ENCODE data around the gene GRID2.

DNA sequence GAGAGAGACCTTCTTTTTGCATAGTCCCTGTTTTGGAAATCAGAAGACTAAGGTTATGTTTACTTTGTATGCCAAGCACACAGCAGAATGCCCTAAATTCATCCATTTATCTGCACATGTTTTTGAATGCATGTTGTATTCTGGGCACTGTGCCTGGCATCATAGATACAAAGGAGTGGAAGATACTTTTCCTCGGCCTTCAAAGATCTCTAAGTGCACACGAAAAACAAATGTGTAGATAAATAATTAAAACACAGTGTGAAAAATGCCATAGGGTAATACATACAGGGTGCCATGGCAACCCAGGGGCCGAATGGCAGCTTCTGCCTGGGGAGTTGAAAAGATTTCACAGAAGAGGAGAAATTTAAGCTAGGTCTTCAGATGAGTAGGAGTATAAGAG, 1134.2 kb downstream of the GRID2 start:
- TF ChIP-seq, protein P1, sequence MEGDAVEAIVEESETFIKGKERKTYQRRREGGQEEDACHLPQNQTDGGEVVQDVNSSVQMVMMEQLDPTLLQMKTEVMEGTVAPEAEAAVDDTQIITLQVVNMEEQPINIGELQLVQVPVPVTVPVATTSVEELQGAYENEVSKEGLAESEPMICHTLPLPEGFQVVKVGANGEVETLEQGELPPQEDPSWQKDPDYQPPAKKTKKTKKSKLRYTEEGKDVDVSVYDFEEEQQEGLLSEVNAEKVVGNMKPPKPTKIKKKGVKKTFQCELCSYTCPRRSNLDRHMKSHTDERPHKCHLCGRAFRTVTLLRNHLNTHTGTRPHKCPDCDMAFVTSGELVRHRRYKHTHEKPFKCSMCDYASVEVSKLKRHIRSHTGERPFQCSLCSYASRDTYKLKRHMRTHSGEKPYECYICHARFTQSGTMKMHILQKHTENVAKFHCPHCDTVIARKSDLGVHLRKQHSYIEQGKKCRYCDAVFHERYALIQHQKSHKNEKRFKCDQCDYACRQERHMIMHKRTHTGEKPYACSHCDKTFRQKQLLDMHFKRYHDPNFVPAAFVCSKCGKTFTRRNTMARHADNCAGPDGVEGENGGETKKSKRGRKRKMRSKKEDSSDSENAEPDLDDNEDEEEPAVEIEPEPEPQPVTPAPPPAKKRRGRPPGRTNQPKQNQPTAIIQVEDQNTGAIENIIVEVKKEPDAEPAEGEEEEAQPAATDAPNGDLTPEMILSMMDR (IDR thresholded peaks at IDR 0.05) = no peak
- TF ChIP-seq, protein P2, sequence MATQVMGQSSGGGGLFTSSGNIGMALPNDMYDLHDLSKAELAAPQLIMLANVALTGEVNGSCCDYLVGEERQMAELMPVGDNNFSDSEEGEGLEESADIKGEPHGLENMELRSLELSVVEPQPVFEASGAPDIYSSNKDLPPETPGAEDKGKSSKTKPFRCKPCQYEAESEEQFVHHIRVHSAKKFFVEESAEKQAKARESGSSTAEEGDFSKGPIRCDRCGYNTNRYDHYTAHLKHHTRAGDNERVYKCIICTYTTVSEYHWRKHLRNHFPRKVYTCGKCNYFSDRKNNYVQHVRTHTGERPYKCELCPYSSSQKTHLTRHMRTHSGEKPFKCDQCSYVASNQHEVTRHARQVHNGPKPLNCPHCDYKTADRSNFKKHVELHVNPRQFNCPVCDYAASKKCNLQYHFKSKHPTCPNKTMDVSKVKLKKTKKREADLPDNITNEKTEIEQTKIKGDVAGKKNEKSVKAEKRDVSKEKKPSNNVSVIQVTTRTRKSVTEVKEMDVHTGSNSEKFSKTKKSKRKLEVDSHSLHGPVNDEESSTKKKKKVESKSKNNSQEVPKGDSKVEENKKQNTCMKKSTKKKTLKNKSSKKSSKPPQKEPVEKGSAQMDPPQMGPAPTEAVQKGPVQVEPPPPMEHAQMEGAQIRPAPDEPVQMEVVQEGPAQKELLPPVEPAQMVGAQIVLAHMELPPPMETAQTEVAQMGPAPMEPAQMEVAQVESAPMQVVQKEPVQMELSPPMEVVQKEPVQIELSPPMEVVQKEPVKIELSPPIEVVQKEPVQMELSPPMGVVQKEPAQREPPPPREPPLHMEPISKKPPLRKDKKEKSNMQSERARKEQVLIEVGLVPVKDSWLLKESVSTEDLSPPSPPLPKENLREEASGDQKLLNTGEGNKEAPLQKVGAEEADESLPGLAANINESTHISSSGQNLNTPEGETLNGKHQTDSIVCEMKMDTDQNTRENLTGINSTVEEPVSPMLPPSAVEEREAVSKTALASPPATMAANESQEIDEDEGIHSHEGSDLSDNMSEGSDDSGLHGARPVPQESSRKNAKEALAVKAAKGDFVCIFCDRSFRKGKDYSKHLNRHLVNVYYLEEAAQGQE (IDR thresholded peaks at IDR 0.05; ENCODE audit: low read depth, low read length) = no peak
- no peak for TF ChIP-seq EZH2phosphoT487 (IDR thresholded peaks at IDR 0.05; ENCODE audit: borderline replicate concordance, low read depth)
- no peak for TF ChIP-seq POLR2AphosphoS5 (IDR thresholded peaks at IDR 0.05; ENCODE audit: low read depth, low read length)
- TF ChIP-seq, protein P3, sequence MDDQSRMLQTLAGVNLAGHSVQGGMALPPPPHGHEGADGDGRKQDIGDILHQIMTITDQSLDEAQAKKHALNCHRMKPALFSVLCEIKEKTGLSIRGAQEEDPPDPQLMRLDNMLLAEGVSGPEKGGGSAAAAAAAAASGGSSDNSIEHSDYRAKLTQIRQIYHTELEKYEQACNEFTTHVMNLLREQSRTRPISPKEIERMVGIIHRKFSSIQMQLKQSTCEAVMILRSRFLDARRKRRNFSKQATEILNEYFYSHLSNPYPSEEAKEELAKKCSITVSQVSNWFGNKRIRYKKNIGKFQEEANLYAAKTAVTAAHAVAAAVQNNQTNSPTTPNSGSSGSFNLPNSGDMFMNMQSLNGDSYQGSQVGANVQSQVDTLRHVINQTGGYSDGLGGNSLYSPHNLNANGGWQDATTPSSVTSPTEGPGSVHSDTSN (IDR thresholded peaks at IDR 0.05) = no peak
- TF ChIP-seq NRF1 (IDR thresholded peaks at IDR 0.05; ENCODE audit: low read depth, low read length) = no peak
- TF ChIP-seq TCF12 (IDR thresholded peaks at IDR 0.05) = no peak
- no peak for TF ChIP-seq TAF1 (IDR thresholded peaks at IDR 0.05; ENCODE audit: borderline replicate concordance, low read depth, low read length)
- TF ChIP-seq, protein P4, sequence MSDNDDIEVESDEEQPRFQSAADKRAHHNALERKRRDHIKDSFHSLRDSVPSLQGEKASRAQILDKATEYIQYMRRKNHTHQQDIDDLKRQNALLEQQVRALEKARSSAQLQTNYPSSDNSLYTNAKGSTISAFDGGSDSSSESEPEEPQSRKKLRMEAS (IDR thresholded peaks at IDR 0.05; ENCODE audit: low read depth) = no peak
- TF ChIP-seq JUND (IDR thresholded peaks at IDR 0.05) = no peak
- no peak for TF ChIP-seq RAD21 (IDR thresholded peaks at IDR 0.05; ENCODE audit: low read length)
- TF ChIP-seq FOXJ3 (CRISPR knock-in tag; IDR thresholded peaks at IDR 0.05) = no peak

Data from SK-N-SH (cell line).